GM12873 (cell line): Measurements from ENCODE around the gene CLIC5.

Experiments
- TF ChIP-seq, protein P1 (sequence below): IDR thresholded peaks from 2 replicates; pipeline ENCODE4 v1.5.1; 2012; ENCODE audit warnings: low read depth, mild to moderate bottlenecking, moderate library complexity, low read length, control low read depth; ENCODE audit not compliant: insufficient read depth; ENCODE audit errors: missing control alignments

The CLIC5 gene

DNA sequence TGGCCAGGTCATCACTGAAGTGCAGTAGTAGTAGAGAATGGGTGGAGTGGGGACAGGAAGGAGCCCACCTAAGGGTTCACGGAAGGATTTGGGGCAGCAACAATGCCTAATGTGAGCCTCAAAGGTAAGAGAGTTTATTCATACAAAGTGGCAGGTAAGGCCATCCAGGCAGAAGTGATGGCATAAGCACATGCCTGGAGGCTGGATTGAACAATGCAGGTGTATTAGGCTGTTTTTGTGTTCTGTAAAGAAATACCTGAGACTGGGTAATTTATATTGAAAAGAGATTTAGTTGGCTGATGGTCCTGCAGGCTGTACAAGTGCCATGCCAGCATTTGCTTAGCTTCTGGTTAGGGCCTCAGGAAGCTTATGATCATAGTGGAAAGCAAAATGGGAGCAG is 48.3 kb downstream of the CLIC5 start:
- TF ChIP-seq, protein P1, sequence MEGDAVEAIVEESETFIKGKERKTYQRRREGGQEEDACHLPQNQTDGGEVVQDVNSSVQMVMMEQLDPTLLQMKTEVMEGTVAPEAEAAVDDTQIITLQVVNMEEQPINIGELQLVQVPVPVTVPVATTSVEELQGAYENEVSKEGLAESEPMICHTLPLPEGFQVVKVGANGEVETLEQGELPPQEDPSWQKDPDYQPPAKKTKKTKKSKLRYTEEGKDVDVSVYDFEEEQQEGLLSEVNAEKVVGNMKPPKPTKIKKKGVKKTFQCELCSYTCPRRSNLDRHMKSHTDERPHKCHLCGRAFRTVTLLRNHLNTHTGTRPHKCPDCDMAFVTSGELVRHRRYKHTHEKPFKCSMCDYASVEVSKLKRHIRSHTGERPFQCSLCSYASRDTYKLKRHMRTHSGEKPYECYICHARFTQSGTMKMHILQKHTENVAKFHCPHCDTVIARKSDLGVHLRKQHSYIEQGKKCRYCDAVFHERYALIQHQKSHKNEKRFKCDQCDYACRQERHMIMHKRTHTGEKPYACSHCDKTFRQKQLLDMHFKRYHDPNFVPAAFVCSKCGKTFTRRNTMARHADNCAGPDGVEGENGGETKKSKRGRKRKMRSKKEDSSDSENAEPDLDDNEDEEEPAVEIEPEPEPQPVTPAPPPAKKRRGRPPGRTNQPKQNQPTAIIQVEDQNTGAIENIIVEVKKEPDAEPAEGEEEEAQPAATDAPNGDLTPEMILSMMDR = no peak

- TF ChIP-seq, protein P1 = no peak
Observed at GRCh38 chr6:45966797-45967196, 48.9 kb downstream of the CLIC5 start.

- TF ChIP-seq, protein P1 = no peak
Observed at GRCh38 chr6:45966340-45966739, 49.3 kb downstream of the CLIC5 start.

DNA sequence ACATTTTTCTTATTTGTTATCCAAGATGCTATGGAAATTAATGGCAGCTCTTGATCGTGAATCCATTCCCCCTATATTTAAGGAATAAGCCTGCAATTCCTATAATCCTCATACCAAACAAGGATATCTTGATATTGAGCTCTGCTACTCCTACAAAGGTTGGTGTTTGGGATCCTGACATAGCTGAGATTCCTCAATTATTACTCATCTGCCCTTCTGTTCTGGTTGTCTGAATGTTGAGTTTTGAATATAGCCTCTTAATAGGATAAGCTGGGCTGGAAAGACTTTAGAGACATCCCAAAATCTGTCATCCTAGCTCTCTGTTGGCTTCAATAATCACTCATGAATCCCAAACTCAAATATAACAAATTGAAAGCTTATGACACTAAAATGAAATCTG is 49.9 kb downstream of the CLIC5 start:
- TF ChIP-seq, protein P1 = no peak

DNA sequence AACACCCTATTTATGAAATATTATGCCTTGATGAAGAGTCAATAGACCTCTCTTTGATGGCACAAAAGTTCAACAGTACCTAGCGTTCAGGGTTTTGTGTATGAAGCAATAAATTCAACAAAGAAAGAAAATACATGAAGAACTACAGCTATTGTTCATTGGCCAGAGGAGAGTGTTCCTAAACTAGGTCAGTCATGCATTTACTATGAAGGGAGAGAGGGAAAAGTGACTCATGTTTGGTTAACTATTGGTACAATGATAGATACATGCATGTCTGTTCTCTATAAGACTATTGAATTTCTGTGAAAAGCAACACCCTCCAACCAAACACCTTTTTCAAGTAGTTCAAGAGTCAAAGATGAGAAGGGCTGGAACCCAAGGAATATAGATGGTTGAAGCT is 50.7 kb downstream of the CLIC5 start:
- TF ChIP-seq, protein P1 = no peak

DNA sequence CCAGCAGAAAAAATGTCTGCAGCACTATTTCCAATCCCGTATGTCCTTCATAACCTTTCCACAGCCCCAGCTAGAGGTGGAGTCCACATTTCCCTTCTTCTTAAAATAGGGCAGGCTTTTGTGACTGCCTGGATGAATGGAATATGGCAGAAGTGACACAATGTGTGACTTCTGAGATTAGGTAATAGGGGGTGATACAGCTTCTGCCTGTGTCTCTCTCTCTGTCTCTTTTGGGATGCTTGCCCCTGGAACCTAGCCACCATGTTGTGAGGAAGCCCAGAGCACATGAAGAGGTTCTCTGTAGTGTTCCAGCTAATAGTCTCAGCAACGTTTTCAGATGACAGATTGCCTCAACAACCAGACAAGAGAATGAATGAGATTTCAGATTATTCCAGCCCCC is 51.4 kb downstream of the CLIC5 start:
- TF ChIP-seq, protein P1 = no peak

GRCh38 chr6:45963896-45964295 is 51.8 kb downstream of the CLIC5 start:
- TF ChIP-seq, protein P1 = no peak
